Measurements from ENCODE around the gene ZNF362.

Gene ZNF362

DNA sequence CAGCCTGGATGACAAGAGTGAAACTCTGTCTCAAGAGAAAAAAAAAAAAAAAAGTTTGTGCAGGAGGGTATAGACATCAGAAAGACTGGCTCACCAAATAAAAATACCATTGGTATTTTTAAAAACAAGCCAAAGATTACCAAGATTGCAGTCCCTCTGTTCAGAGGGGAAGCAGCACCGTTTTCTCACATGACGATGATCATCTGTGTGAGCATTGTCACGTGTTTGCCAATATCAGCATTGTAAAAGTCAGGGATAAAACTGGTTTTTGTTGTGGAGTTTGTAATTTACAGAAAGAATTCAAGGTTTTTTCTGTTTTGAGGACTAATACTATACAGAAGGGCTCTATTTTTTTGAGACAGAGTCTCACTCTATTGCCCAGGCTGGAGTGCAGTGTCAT, 26.5 kb downstream of the ZNF362 start:
- Histone ChIP-seq H3K4me3 (IDR thresholded peaks at IDR 0.05; ENCODE audit: insufficient read depth, low read depth, low read length) (no peak overlapping the region), H3K27ac (no peak overlapping the region), H3K4me1 (ENCODE audit: low read depth, poor library complexity, severe bottlenecking) (no peaks in the 10 kb centered on the region), H3K27me3 (ENCODE audit: insufficient read depth, low read depth) (no peaks in the 10 kb centered on the region), H3K9ac (no peak overlapping the region), H3K79me2 (ENCODE audit: insufficient read depth, low read depth) (no peaks in the 10 kb centered on the region), H3K36me3 (ENCODE audit: insufficient read depth) (no peaks in the 10 kb centered on the region), H3K4me2 (no peak overlapping the region), H4K20me1 (ENCODE audit: insufficient read depth) (no peaks in the 10 kb centered on the region), H2AFZ (ENCODE audit: low read depth) (no peak overlapping the region)
- TF ChIP-seq, protein P1, sequence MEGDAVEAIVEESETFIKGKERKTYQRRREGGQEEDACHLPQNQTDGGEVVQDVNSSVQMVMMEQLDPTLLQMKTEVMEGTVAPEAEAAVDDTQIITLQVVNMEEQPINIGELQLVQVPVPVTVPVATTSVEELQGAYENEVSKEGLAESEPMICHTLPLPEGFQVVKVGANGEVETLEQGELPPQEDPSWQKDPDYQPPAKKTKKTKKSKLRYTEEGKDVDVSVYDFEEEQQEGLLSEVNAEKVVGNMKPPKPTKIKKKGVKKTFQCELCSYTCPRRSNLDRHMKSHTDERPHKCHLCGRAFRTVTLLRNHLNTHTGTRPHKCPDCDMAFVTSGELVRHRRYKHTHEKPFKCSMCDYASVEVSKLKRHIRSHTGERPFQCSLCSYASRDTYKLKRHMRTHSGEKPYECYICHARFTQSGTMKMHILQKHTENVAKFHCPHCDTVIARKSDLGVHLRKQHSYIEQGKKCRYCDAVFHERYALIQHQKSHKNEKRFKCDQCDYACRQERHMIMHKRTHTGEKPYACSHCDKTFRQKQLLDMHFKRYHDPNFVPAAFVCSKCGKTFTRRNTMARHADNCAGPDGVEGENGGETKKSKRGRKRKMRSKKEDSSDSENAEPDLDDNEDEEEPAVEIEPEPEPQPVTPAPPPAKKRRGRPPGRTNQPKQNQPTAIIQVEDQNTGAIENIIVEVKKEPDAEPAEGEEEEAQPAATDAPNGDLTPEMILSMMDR (conservative IDR thresholded peaks at IDR 0.05; ENCODE audit: low read depth, low read length), result no peak

DNA sequence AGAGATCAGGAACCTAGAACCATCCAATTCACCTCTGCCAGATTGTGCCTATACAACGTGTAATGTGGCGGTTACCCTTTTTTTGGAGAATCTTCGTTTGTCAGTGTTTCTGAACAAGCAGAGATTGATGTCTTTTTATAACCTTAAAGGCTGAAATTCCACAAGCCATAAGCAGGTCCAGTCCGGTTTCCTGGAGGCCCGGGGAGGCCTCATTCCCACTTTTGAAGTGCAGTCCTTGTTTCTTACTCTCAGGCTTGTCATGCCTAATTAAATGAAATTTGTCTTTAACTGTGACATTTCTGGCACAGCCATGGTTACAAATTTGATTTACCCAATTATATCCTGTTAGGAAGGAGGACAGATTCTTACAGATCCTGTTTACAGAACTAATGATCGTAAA, 27.8 kb downstream of the ZNF362 start:
- TF ChIP-seq, protein P1 (conservative IDR thresholded peaks at IDR 0.05; ENCODE audit: low read depth, low read length), result no peak
- H3K36me3 ChIP-seq (ENCODE audit: insufficient read depth), result no peaks in the 10 kb centered on the region

DNA sequence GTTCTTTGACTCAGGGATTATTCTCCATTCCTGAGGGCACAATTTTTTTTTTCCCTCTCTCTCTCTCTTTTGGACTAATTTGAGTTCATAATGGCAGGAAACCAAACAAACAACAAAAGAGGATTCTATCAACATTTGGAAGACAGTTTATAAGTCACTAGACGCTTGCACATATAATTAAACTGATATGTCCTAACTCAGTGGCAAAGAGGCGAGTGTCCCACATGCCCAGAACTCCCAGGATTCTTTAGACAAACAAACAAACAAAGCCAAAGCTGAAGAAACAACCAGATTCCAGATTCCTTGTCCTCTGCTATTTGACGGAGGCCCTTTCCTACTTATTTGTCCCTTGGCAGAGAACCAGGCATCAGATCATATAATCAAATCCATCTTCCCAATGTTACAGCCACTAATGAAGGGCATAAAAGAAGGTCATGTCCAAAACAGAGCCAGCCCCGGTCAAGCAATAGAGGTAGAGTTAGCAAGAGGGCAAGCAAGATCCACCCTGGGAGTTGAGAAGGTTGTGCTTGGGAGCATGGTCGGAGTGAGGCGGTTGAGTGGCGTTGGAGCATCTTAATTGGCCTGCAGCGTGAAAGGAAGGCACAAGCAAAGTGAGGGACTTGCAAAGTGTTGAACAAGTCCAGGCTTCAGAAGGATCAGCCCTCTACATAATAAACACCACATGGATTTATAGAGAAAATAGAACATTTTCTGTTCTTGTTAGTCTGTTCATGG, 30.3 kb downstream of the ZNF362 start:
- Histone ChIP-seq H3K4me1 (ENCODE audit: low read depth, poor library complexity, severe bottlenecking) (no peaks in the 10 kb centered on the region), H3K9ac (no peak overlapping the region), H3K79me2 (ENCODE audit: insufficient read depth, low read depth) (no peaks in the 10 kb centered on the region), H3K27ac (no peak overlapping the region), H3K4me3 (IDR thresholded peaks at IDR 0.05; ENCODE audit: insufficient read depth, low read depth, low read length) (no peak overlapping the region), H2AFZ (ENCODE audit: low read depth) (no peak overlapping the region), H3K4me2 (no peak overlapping the region), H3K36me3 (ENCODE audit: insufficient read depth) (no peaks in the 10 kb centered on the region), H3K27me3 (ENCODE audit: insufficient read depth, low read depth) (no peaks in the 10 kb centered on the region), H4K20me1 (ENCODE audit: insufficient read depth) (no peaks in the 10 kb centered on the region)
- TF ChIP-seq, protein P1 (conservative IDR thresholded peaks at IDR 0.05; ENCODE audit: low read depth, low read length), result no peak

More for the DNA sequence above, 27.8 kb downstream of the ZNF362 start:
- H4K20me1 ChIP-seq (ENCODE audit: insufficient read depth), result no peaks in the 10 kb centered on the region
- H3K9ac ChIP-seq, result no peak overlapping the region
- no peak overlapping the region for H3K4me3 ChIP-seq (IDR thresholded peaks at IDR 0.05; ENCODE audit: insufficient read depth, low read depth, low read length)
- no peak overlapping the region for H3K27ac ChIP-seq
- H3K27me3 ChIP-seq (ENCODE audit: insufficient read depth, low read depth), result no peaks in the 10 kb centered on the region
- H2AFZ ChIP-seq (ENCODE audit: low read depth), result no peak overlapping the region
- no peaks in the 10 kb centered on the region for H3K4me1 ChIP-seq (ENCODE audit: low read depth, poor library complexity, severe bottlenecking)
- no peaks in the 10 kb centered on the region for H3K79me2 ChIP-seq (ENCODE audit: insufficient read depth, low read depth)
- H3K4me2 ChIP-seq, result no peak overlapping the region

DNA sequence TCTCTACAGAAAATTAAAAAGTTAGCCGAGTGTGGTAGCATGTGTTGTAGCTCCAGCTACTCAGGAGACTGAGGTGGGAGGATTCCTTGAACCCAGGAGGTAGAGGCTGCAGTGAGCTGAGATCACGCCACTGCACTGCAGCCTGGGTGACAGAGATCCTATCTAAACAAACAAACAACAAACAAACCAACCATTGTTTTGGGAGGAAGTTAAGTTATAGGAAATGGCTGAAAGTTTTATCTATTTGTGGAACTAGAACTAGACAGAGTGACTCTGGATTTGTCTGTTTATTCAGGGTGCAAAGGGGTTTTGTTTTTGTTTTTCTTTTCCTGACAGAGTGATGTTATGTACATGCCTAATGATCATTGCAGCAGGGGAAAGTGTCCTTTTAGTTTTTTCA, 31.0 kb downstream of the ZNF362 start:
- no peaks in the 10 kb centered on the region for H4K20me1 ChIP-seq (ENCODE audit: insufficient read depth)
- no peak overlapping the region for H3K27ac ChIP-seq
- no peaks in the 10 kb centered on the region for H3K36me3 ChIP-seq (ENCODE audit: insufficient read depth)
- H3K79me2 ChIP-seq (ENCODE audit: insufficient read depth, low read depth), result no peaks in the 10 kb centered on the region
- TF ChIP-seq, protein P1 (conservative IDR thresholded peaks at IDR 0.05; ENCODE audit: low read depth, low read length), result no peak
- no peaks in the 10 kb centered on the region for H3K27me3 ChIP-seq (ENCODE audit: insufficient read depth, low read depth)
- H3K4me2 ChIP-seq, result no peak overlapping the region
- no peak overlapping the region for H3K4me3 ChIP-seq (IDR thresholded peaks at IDR 0.05; ENCODE audit: insufficient read depth, low read depth, low read length)
- no peak overlapping the region for H2AFZ ChIP-seq (ENCODE audit: low read depth)
- no peak overlapping the region for H3K9ac ChIP-seq
- no peaks in the 10 kb centered on the region for H3K4me1 ChIP-seq (ENCODE audit: low read depth, poor library complexity, severe bottlenecking)

Data from KMS-11 (cell line).